Measurements from ENCODE around the gene PDE5A.
"Not testable (repeated sequence)": the region's sequence is repeated elsewhere in the genome, so short reads cannot be mapped to it uniquely, and the experiment has no call there.

PDE5A gene

GRCh38 chr4:119449851-119450250 is 178.8 kb downstream of the PDE5A start:
- H3K36me3 ChIP-seq (replicated peaks); H3K27me3 ChIP-seq (ENCODE audit: low read depth); DNase-seq (ENCODE audit: low spot score in 2 of 2); H3K4me1 ChIP-seq; H3K4me3 ChIP-seq; H3K9me3 ChIP-seq; in situ Hi-C loops (cut with MboI; ENCODE audit: low sequenced_read_pairs): not testable (repeated sequence)
